Measurements from ENCODE around the gene IL13RA1. TPM values are rescaled to one million over a fixed set of nuclear protein-coding genes. Genes with fewer than 3 reads are reported as not detected.

Gene IL13RA1
- total RNA-seq, 1 experiment from 2014 or later: 33.2 TPM

GRCh38 chrX:118736394-118737010, 9.1 kb downstream of the IL13RA1 start:
- DNase-seq: no peak
- no peak overlapping the region for H3K4me3 Mint-ChIP-seq (ENCODE audit: unreplicated experiment)
- no peaks in the 10 kb centered on the region for H3K36me3 ChIP-seq (ENCODE audit: control insufficient read depth, insufficient read depth, low read length)
- H3K27me3 Mint-ChIP-seq (ENCODE audit: insufficient read depth, unreplicated experiment): no peaks in the 10 kb centered on the region
- no TSS peak for BruUV-seq (replicated peaks)
- H3K9me3 Mint-ChIP-seq (ENCODE audit: unreplicated experiment): peaks cover 9% of the 10 kb centered on the region
- TF ChIP-seq, protein P1, sequence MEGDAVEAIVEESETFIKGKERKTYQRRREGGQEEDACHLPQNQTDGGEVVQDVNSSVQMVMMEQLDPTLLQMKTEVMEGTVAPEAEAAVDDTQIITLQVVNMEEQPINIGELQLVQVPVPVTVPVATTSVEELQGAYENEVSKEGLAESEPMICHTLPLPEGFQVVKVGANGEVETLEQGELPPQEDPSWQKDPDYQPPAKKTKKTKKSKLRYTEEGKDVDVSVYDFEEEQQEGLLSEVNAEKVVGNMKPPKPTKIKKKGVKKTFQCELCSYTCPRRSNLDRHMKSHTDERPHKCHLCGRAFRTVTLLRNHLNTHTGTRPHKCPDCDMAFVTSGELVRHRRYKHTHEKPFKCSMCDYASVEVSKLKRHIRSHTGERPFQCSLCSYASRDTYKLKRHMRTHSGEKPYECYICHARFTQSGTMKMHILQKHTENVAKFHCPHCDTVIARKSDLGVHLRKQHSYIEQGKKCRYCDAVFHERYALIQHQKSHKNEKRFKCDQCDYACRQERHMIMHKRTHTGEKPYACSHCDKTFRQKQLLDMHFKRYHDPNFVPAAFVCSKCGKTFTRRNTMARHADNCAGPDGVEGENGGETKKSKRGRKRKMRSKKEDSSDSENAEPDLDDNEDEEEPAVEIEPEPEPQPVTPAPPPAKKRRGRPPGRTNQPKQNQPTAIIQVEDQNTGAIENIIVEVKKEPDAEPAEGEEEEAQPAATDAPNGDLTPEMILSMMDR (IDR thresholded peaks at IDR 0.05; ENCODE audit: insufficient read depth in 1 of 2, low read depth in 1 of 2, low read length in 1 of 2, severe bottlenecking in 1 of 2, unreplicated experiment in 1 of 2): no peak
- no peaks in the 10 kb centered on the region for H3K4me1 Mint-ChIP-seq (ENCODE audit: low read depth, unreplicated experiment)
- no peaks in the 10 kb centered on the region for H3K4me1 ChIP-seq
- ChIA-PET CTCF (no interaction called here), POLR2A (no interaction called here)
- H3K4me3 ChIP-seq (ENCODE audit: low read depth, low read length): no peak overlapping the region
- H3K27me3 ChIP-seq (replicated peaks; ENCODE audit: control insufficient read depth, insufficient read depth, low read length): no peaks in the 10 kb centered on the region
- no peaks in the 10 kb centered on the region for H3K9me3 ChIP-seq
- no peaks in the 10 kb centered on the region for H3K36me3 Mint-ChIP-seq (ENCODE audit: insufficient read depth, unreplicated experiment)
- intact Hi-C loops (cut with micrococcal nuclease; ENCODE audit: unreplicated experiment): no loop called here
- H3K27ac Mint-ChIP-seq (ENCODE audit: unreplicated experiment): no peak overlapping the region

- TF ChIP-seq, protein P1 (IDR thresholded peaks at IDR 0.05; ENCODE audit: insufficient read depth in 1 of 2, low read depth in 1 of 2, low read length in 1 of 2, severe bottlenecking in 1 of 2, unreplicated experiment in 1 of 2): no peak
- H3K4me3 Mint-ChIP-seq (ENCODE audit: unreplicated experiment): no peak overlapping the region
- CTCF ChIA-PET: no interaction called here
- intact Hi-C loops (cut with micrococcal nuclease; ENCODE audit: unreplicated experiment): no loop called here
- peaks cover 10% of the 10 kb centered on the region for H3K36me3 Mint-ChIP-seq (ENCODE audit: insufficient read depth, unreplicated experiment)
- DNase-seq: no peak
- Histone ChIP-seq H3K36me3 (ENCODE audit: control insufficient read depth, insufficient read depth, low read length) (no peaks in the 10 kb centered on the region; the same call in 1 of the 2 replicates), H3K9me3 (no peaks in the 10 kb centered on the region), H3K4me1 (no peaks in the 10 kb centered on the region), H3K4me3 (ENCODE audit: low read depth, low read length) (no peak overlapping the region), H3K27me3 (replicated peaks; ENCODE audit: control insufficient read depth, insufficient read depth, low read length) (no peaks in the 10 kb centered on the region)
- no peak overlapping the region for H3K27ac Mint-ChIP-seq (ENCODE audit: unreplicated experiment)
- BruUV-seq (replicated peaks): no TSS peak
- H3K9me3 Mint-ChIP-seq (ENCODE audit: unreplicated experiment): peaks cover 9% of the 10 kb centered on the region
- H3K27me3 Mint-ChIP-seq (ENCODE audit: insufficient read depth, unreplicated experiment): no peaks in the 10 kb centered on the region
- H3K4me1 Mint-ChIP-seq (ENCODE audit: low read depth, unreplicated experiment): no peaks in the 10 kb centered on the region
- POLR2A ChIA-PET: no interaction called here
These were observed 12.2 kb downstream of the IL13RA1 start for GRCh38 chrX:118739577-118739976.

GRCh38 chrX:118740276-118740889, 13.0 kb downstream of the IL13RA1 start:
- TF ChIP-seq, protein P1 (IDR thresholded peaks at IDR 0.05; ENCODE audit: insufficient read depth in 1 of 2, low read depth in 1 of 2, low read length in 1 of 2, severe bottlenecking in 1 of 2, unreplicated experiment in 1 of 2): no peak
- H3K9me3 Mint-ChIP-seq (ENCODE audit: unreplicated experiment): peaks cover 9% of the 10 kb centered on the region
- no peaks in the 10 kb centered on the region for H3K4me1 Mint-ChIP-seq (ENCODE audit: low read depth, unreplicated experiment)
- POLR2A ChIA-PET: no interaction called here
- Histone ChIP-seq H3K4me3 (ENCODE audit: low read depth, low read length) (no peak overlapping the region), H3K4me1 (no peaks in the 10 kb centered on the region), H3K9me3 (no peaks in the 10 kb centered on the region), H3K36me3 (ENCODE audit: control insufficient read depth, insufficient read depth, low read length) (no peaks in the 10 kb centered on the region; the same call in 1 of the 2 replicates), H3K27me3 (replicated peaks; ENCODE audit: control insufficient read depth, insufficient read depth, low read length) (no peaks in the 10 kb centered on the region)
- H3K27me3 Mint-ChIP-seq (ENCODE audit: insufficient read depth, unreplicated experiment): no peaks in the 10 kb centered on the region
- H3K36me3 Mint-ChIP-seq (ENCODE audit: insufficient read depth, unreplicated experiment): peaks cover 10% of the 10 kb centered on the region
- no peak overlapping the region for H3K27ac Mint-ChIP-seq (ENCODE audit: unreplicated experiment)
- intact Hi-C loops (cut with micrococcal nuclease; ENCODE audit: unreplicated experiment): no loop called here
- DNase-seq: peak in 1 of 2 experiments; percentile 4
- no TSS peak for BruUV-seq (replicated peaks)
- CTCF ChIA-PET: no interaction called here
- no peak overlapping the region for H3K4me3 Mint-ChIP-seq (ENCODE audit: unreplicated experiment)
